ENCODE measurements around the gene NDP. TPM values are rescaled to one million over a fixed set of nuclear protein-coding genes. Genes with fewer than 3 reads are reported as not detected.

Gene NDP
- total RNA-seq, 1 donor from 2014 or later, result 0.10 TPM

Other genes starting within 250 kb of the NDP start
- 0.52 and 21.6 TPM in 2 replicates for gene MAOB, start 90.9 kb downstream of the NDP start, total RNA-seq

Data from renal cortical epithelial cell (primary cell).